AG04449 (cell line): ENCODE results near the gene BPHL.
"Not testable (repeated sequence)": the region's sequence is repeated elsewhere in the genome, so short reads cannot be mapped to it uniquely, and the experiment has no call there.

ENCODE experiments used
- CTCF ChIA-PET: fragments of 350-600 bp; formaldehyde crosslinking; extraction: SDS; loops from one replicate; lab custom pipeline; 2021; ENCODE audit warnings: antibody characterized with exemption; lab: Yijun Ruan, JAX
- POLR2A ChIA-PET: fragments of 400-600, 350-600 bp; formaldehyde crosslinking; extraction: SDS; loops from one replicate; lab custom pipeline; 2020; ENCODE audit warnings: antibody characterized with exemption, inconsistent platforms; lab: Yijun Ruan, JAX
- DNase-seq: peaks from one replicate; pipeline ENCODE4 v3.0.0-alpha.2; 2010; ENCODE audit warnings: low read depth, low spot score
- H3K4me3 ChIP-seq: 2 replicates; pipeline ENCODE4 v1.5.1; 2011; ENCODE audit warnings: low read depth, mild to moderate bottlenecking, control low read depth, low read length
- TF ChIP-seq, protein P1 (sequence below): IDR thresholded peaks from one replicate; pipeline ENCODE4 v1.5.1; 2011; ENCODE audit warnings: mild to moderate bottlenecking, moderate library complexity, low read length, control low read depth, inconsistent platforms; ENCODE audit not compliant: insufficient read depth; ENCODE audit errors: missing control alignments

BPHL gene

DNA sequence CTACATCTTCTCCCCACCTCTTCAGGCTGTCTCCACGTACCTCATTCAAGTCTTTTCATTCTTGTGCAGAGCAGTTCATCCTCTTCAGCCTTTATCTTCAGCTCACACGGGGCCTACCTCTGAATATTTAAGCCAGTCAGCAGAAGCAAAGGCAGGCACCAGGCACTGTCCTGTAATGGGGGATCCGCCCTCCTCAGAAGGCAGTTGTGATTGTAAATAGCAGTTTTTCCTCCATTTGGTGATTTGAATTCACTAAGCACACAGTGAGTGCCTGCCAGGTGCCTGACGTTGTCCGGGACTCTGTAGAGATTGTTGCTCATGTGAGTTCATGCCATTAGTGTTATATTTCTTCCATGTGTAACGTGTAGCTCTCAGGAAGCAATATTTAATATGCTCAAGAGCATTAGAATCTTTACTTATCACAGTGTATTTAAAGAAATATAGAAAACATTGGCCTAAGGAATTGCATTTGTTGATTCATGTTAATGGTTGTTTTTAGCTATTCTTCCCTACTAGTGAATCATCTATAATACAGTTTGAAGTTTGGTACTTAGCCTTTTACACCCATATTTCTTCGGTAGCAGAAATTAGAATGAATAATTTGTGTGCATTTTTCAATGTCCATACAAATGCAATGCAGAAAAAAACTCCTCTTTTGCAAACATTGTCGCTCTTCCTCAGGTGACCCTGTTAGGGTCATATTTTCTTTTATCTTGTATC, 17.9 kb downstream of the BPHL start:
- POLR2A ChIA-PET: no interaction called here

DNA sequence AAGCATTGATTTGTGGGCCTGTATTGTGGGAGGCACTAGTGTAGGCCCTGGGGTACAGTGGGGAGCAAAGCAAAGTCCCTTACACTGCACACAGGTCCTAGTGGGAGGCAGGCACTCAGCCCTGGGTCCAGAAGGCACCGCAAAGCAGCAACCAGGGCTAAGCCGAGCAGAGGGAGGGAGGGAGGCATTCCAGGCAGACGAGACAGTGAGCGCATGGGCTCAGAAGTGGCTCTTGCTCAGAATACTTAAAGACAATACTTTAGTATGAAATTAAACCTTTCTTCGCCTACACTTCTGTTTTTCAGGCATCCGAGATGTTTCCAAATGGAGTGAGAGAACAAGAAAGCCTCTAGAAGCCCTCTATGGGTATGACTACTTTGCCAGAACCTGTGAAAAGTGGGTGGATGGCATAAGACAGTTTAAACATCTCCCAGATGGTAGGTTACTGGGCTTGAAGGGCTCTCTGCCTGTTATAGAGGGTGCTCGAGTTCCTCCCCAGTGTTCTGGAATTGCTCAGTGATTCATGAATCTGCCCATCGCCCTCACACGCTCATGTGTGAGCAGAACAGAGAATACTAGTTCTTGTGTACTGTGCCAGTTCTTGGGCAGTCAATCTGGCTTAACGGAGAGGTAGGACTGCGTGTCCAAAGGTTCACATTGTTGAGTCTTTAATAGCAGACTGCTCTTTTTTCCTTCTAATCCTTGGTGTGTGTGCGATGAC, 18.7 kb downstream of the BPHL start:
- H3K4me3 ChIP-seq: no peak overlapping the region
- POLR2A ChIA-PET: no interaction called here
- TF ChIP-seq, protein P1, sequence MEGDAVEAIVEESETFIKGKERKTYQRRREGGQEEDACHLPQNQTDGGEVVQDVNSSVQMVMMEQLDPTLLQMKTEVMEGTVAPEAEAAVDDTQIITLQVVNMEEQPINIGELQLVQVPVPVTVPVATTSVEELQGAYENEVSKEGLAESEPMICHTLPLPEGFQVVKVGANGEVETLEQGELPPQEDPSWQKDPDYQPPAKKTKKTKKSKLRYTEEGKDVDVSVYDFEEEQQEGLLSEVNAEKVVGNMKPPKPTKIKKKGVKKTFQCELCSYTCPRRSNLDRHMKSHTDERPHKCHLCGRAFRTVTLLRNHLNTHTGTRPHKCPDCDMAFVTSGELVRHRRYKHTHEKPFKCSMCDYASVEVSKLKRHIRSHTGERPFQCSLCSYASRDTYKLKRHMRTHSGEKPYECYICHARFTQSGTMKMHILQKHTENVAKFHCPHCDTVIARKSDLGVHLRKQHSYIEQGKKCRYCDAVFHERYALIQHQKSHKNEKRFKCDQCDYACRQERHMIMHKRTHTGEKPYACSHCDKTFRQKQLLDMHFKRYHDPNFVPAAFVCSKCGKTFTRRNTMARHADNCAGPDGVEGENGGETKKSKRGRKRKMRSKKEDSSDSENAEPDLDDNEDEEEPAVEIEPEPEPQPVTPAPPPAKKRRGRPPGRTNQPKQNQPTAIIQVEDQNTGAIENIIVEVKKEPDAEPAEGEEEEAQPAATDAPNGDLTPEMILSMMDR: no peak
- no peak for DNase-seq
- CTCF ChIA-PET: interaction anchor here (0.8 to 6.0 kb wide), 8 partner anchors 10 to 120 kb away, joined by 3 to 34 read pairs (median 3); partner anchors contain the start of gene TUBB2A

More for the DNA sequence above, 17.9 kb downstream of the BPHL start:
- CTCF ChIA-PET: interaction anchor here (0.8 to 1.5 kb wide), 7 partner anchors 9 to 121 kb away, joined by 3 to 5 read pairs (median 3); partner anchors contain the start of gene TUBB2A
- no peak overlapping the region for H3K4me3 ChIP-seq
- TF ChIP-seq, protein P1: no peak
- no peak for DNase-seq

DNA sequence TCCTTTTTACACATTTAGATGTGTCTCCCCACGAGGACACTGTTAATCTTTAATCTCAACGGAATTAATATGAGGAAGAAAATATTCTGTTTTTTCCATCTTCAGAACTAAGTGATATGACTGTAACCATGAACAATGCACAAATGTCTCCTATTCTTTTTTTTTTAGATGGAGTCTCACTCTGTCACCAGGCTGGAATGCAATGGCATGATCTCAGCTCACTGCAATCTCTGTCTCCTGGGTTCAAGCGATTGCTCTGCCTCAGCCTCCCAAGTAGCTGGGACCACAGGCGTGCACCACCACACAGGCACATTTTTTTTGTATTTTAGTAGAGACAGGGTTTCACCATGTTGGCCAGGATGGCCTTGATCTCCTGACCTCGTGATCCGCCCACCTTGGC, 19.4 kb downstream of the BPHL start:
- POLR2A ChIA-PET, DNase-seq, H3K4me3 ChIP-seq: not testable (repeated sequence)
- CTCF ChIA-PET: interaction anchor here (0.9 to 6.0 kb wide), 8 partner anchors 10 to 114 kb away, joined by 3 to 34 read pairs (median 4); partner anchors contain the start of gene TUBB2A

DNA sequence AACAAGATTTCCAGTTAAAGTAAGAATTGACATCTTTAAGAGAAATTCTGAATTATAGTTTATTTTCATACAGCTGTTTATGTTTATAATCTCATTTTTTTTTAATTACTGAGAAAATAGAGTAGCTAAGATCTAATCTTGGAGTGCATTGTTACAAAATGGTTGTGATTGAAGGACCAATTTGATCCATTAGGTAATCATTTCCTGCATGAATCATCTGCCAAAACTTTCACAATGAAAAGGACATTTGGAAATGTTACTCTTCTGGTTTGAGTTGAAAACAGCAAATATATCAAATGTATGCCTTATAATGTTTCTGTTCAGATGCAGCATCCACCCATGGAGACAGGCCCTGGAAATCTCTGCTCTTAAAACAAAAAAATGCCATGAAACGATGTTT, 19.8 kb downstream of the BPHL start:
- TF ChIP-seq, protein P1: no peak
- CTCF ChIA-PET: interaction anchor here (0.9 to 6.0 kb wide), 8 partner anchors 10 to 113 kb away, joined by 3 to 34 read pairs (median 4); partner anchors contain the start of gene TUBB2A
- no peak for DNase-seq
- no peak overlapping the region for H3K4me3 ChIP-seq
- POLR2A ChIA-PET: interaction anchor here (0.7 kb wide), 1 partner anchor 158 kb away, joined by 3 read pairs; no protein-coding TSS in a partner anchor

DNA sequence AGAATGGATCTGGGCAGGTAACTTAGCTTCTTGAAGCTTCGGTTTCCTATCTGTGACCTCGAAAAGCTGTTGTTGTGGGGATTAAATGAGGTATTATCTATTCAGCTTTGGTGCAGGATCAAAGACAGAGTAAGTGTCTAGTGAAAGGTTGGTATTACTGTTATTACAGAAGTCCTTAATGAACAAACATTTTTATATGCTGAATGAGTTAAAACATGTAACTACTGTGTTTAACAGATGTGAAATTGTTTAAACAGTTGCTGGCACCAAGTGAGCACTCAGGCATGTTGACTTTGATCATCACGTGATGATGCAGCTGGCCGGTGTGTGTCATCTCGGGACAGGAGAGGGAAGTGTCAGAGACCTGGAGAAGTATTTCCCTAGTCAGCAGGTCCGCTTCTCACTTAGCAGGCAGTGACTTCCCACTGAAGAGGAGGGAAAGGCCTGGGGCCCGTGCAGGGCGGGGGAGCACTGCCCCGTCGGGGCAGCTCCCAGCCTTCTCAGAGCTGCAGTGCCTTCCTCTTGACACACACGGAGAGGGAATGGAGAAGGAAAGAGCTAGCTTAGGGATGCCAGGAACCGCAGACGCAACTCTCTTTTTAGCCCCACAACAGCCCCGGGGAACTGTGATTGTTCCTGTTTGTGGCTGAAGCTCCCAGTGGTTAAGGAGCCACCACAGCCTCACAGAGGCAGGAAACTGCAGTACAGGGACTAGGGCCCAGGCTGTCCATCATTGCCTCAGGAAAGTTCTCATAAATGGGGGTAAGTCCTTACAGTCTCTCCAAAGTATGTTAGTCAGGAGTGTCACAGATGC, 20.8 kb downstream of the BPHL start:
- DNase-seq: no peak
- TF ChIP-seq, protein P1: no peak
- POLR2A ChIA-PET: interaction anchor here (0.7 to 1.2 kb wide), 5 partner anchors 11 to 1232 kb away, joined by 3 to 5 read pairs (median 3); partner anchors contain the start of gene TUBB2A
- H3K4me3 ChIP-seq: no peak overlapping the region
- CTCF ChIA-PET: interaction anchor here (1.0 to 6.0 kb wide), 11 partner anchors 9 to 112 kb away, joined by 3 to 34 read pairs (median 5); partner anchors contain the start of gene TUBB2A

DNA sequence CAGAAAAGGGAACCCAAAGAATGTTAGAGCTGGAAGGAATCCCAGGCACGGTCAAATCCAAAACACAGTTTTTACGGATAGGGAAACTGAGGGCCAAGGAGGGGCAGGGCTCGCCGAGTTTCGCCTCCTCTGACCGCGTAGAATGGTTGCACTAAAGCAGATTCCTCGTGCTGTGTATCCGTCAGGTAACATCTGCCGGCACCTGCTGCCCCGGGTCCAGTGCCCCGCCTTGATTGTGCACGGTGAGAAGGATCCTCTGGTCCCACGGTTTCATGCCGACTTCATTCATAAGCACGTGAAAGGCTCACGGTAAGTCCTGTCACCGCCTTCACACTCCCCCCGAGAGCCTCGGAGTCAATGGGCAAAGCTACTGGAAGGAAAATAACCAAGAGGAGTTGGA, 21.7 kb downstream of the BPHL start:
- DNase-seq: no peak
- ChIA-PET CTCF (interaction anchor here (1.0 to 6.0 kb wide), 7 partner anchors 8 to 111 kb away, joined by 3 to 34 read pairs (median 5); partner anchors contain the start of gene TUBB2A), POLR2A (interaction anchor here (1.2 kb wide), 1 partner anchor 17 kb away, joined by 5 read pairs; the partner anchor contains the start of gene TUBB2A)
- no peak overlapping the region for H3K4me3 ChIP-seq
- TF ChIP-seq, protein P1: no peak
